Islet precursor cell (in vitro differentiated cells): ENCODE results near the gene NUTM2B.
"Not testable (repeated sequence)": the region's sequence is repeated elsewhere in the genome, so short reads cannot be mapped to it uniquely, and the experiment has no call there.

Experiments
- DNase-seq: peaks from one replicate; pipeline ENCODE4 v3.0.0-alpha.2; 2018

The NUTM2B gene

GRCh38 chr10:79753601-79754000 is 50.6 kb downstream of the NUTM2B start:
- DNase-seq: not testable (repeated sequence)

- not testable (repeated sequence) for DNase-seq
Measured at GRCh38 chr10:79758297-79758993, 55.4 kb downstream of the NUTM2B start.
